GM21367 (cell line): ENCODE data around the gene TBL1XR1.

Experiments used
- ATAC-seq: cut with Tn5 transposase; IDR thresholded peaks from one replicate; pipeline ENCODE4 v1.9.1; 2021; ENCODE audit not compliant: unreplicated experiment

TBL1XR1 gene

GRCh38 chr3:177110895-177111294, 86.4 kb downstream of the TBL1XR1 start:
- ATAC-seq: no peak

GRCh38 chr3:177110386-177110785, 86.9 kb downstream of the TBL1XR1 start:
- ATAC-seq: no peak

GRCh38 chr3:177109688-177110330, 87.5 kb downstream of the TBL1XR1 start:
- ATAC-seq: peak; percentile 35

- no peak for ATAC-seq
These were observed 88.6 kb downstream of the TBL1XR1 start for GRCh38 chr3:177108648-177109047.

- ATAC-seq: no peak
These were observed 89.6 kb downstream of the TBL1XR1 start for GRCh38 chr3:177107461-177108239.

- ATAC-seq: no peak
These were observed 90.7 kb downstream of the TBL1XR1 start for GRCh38 chr3:177106594-177106993.

GRCh38 chr3:177106184-177106583, 91.1 kb downstream of the TBL1XR1 start:
- ATAC-seq: no peak

GRCh38 chr3:177105623-177106022, 91.7 kb downstream of the TBL1XR1 start:
- ATAC-seq: no peak

- ATAC-seq: no peak
These were observed 92.8 kb downstream of the TBL1XR1 start for GRCh38 chr3:177104299-177104992.

- no peak for ATAC-seq
These were observed 94.7 kb downstream of the TBL1XR1 start for GRCh38 chr3:177102553-177102952.

- no peak for ATAC-seq
These were observed 98.7 kb downstream of the TBL1XR1 start for GRCh38 chr3:177098551-177098950.

- no peak for ATAC-seq
These were observed 100.7 kb downstream of the TBL1XR1 start for GRCh38 chr3:177096615-177097014.

- no peak for ATAC-seq
These were observed 103.3 kb downstream of the TBL1XR1 start for GRCh38 chr3:177093966-177094365.

- no peak for ATAC-seq
These were observed 107.4 kb downstream of the TBL1XR1 start for GRCh38 chr3:177089901-177090300.

- no peak for ATAC-seq
These were observed 108.2 kb downstream of the TBL1XR1 start for GRCh38 chr3:177089110-177089509.

GRCh38 chr3:177085794-177086193, 111.5 kb downstream of the TBL1XR1 start:
- no peak for ATAC-seq

- ATAC-seq: no peak
These were observed 112.7 kb downstream of the TBL1XR1 start for GRCh38 chr3:177084616-177085015.

GRCh38 chr3:177080122-177080521, 117.2 kb downstream of the TBL1XR1 start:
- ATAC-seq: no peak

- no peak for ATAC-seq
These were observed 117.6 kb downstream of the TBL1XR1 start for GRCh38 chr3:177079684-177080083.

- ATAC-seq: no peak
These were observed 125.7 kb downstream of the TBL1XR1 start for GRCh38 chr3:177071496-177072156.
